Bronchial epithelial cell (primary cell): ENCODE data around the gene PCLO. TPM values are rescaled to one million over a fixed set of nuclear protein-coding genes. Genes with fewer than 3 reads are reported as not detected.

Experiments used
- DNase-seq: peaks from one replicate; pipeline ENCODE4 v3.0.0-alpha.2; 2010; ENCODE audit warnings: low read depth
- FAIRE-seq: peaks from 2 replicates; lab custom pipeline; 2011; peaks lifted over from hg19 to GRCh38; lab: Jason Lieb, UNC
- H3K27me3 ChIP-seq: 2 replicates; pipeline ENCODE4 v1.5.1; 2011; ENCODE audit warnings: low read length; ENCODE audit not compliant: control insufficient read depth, insufficient read depth
- H3K36me3 ChIP-seq: 2 replicates; pipeline ENCODE4 v1.5.1; 2011; ENCODE audit warnings: low read length; ENCODE audit not compliant: control insufficient read depth, insufficient read depth
- H3K4me3 ChIP-seq: 2 replicates; pipeline ENCODE4 v1.5.1; 2011; ENCODE audit warnings: mild to moderate bottlenecking, low read depth, low read length, control low read depth
- CTCF ChIP-seq: IDR thresholded peaks from 2 replicates; pipeline ENCODE4 v1.5.1; 2011; ENCODE audit warnings: mild to moderate bottlenecking, moderate library complexity, low read length, control low read depth, inconsistent platforms; ENCODE audit not compliant: insufficient read depth, severe bottlenecking
- total RNA-seq: library from RNA; depleted of rRNA; stranded (reverse); fragments of >200 nt; gene quantifications from 2 replicates; pipeline ENCODE4 v1.2.1, GENCODE V29; 2014

The PCLO gene
- total RNA-seq, 1 donor from 2014 or later, result 0.79 TPM

DNA sequence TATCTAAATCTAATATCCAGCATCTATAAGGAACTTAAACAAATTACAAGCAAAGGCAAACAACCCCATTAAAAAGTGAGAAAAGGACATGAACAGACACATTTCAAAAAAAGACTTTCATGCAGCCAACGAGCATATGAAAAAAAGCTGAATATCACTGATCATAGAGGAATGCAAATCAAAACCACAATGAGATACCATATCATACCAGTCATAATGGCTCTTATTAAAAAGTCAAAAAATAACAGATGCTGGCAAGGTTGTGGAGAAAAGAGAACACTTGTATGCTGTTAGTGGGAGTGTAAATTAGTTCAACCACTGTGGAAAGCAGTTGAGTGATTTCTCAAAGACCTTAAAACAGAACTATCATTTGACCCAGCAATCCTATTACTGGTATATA is 384.7 kb downstream of the PCLO start:
- Histone ChIP-seq H3K36me3 (no peaks in the 10 kb centered on the region), H3K27me3 (no peaks in the 10 kb centered on the region), H3K4me3 (no peak overlapping the region)
- peak; percentile 29 for DNase-seq
- no peak for FAIRE-seq
- no peak for TF ChIP-seq CTCF

DNA sequence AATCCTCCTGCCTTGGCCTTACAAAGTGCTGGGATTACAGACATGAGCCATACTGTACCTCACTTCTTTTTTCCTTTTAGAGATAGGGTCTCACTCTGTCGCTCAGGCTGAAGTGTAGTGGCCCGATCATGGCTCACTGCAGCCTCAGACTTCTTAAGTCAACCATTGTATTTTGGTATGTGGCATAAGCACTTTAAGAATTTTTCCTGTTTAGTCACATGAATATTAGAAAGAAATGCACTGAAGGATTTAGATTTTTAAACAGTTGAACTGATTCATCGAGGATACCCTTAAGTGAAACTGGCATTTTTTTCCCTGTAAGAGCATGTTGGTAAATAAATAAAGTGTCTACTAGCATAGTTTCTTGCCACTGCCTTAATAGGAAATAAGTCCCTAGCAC is 399.8 kb downstream of the PCLO start:
- H3K36me3 ChIP-seq, result no peaks in the 10 kb centered on the region
- FAIRE-seq, result no peak
- TF ChIP-seq CTCF, result no peak

DNA sequence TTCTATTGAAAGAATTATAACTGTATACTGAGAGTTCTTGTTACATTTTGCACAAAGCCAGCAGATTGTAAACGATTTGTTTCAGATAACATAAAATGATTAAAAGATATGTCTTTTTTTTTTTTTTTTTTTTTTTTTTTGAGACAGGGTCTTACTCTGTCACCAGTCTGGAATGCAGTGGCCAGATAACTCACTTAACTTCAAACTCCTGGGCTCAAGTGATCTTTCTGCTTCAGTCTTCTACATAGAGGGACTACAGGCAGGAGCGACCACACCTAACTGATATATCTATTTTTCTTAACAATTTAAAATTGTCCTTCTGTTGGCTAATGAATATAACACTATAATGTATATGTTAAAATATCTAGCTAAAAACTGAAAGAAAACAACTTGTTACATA is 401.9 kb downstream of the PCLO start:
- FAIRE-seq (no peak), DNase-seq (no peak)
- no peak overlapping the region for H3K4me3 ChIP-seq
- no peaks in the 10 kb centered on the region for H3K27me3 ChIP-seq
- no peaks in the 10 kb centered on the region for H3K36me3 ChIP-seq
- TF ChIP-seq CTCF, result no peak

More for the DNA sequence above, 399.8 kb downstream of the PCLO start:
- DNase-seq, result no peak
- no peak overlapping the region for H3K4me3 ChIP-seq
- no peaks in the 10 kb centered on the region for H3K27me3 ChIP-seq

DNA sequence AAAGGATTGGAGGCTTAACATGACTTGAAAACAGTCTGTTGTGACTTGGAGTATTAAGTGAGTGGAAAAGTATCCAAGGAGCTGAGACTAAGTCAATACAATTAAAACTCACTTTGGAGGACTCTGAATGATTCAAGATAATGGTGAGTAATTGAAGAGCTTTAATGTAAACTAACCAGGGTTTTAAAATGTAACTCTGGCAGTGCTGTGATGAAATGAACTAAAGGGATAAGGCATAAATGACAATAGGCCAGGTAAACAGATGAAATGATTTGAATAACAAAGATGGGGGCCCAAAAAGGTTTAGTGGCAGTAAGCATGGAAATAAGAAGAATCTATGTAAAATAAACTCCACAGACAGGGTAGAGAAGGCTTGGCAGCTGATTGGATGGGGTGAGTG is 402.6 kb downstream of the PCLO start:
- no peak for TF ChIP-seq CTCF
- FAIRE-seq, result no peak
- H3K36me3 ChIP-seq, result no peaks in the 10 kb centered on the region
- DNase-seq, result no peak
- no peaks in the 10 kb centered on the region for H3K27me3 ChIP-seq
- H3K4me3 ChIP-seq, result no peak overlapping the region

- H3K36me3 ChIP-seq, result no peaks in the 10 kb centered on the region
- peak; percentile 52 for DNase-seq
- no peak overlapping the region for H3K4me3 ChIP-seq
- no peak for FAIRE-seq
- H3K27me3 ChIP-seq, result no peaks in the 10 kb centered on the region
- TF ChIP-seq CTCF, result no peak
These were observed 406.8 kb downstream of the PCLO start for GRCh38 chr7:82755705-82756551.

GRCh38 chr7:82750007-82750406 is 412.7 kb downstream of the PCLO start:
- FAIRE-seq (no peak), DNase-seq (no peak)
- no peaks in the 10 kb centered on the region for H3K27me3 ChIP-seq
- no peak overlapping the region for H3K4me3 ChIP-seq
- TF ChIP-seq CTCF, result no peak
- H3K36me3 ChIP-seq, result no peaks in the 10 kb centered on the region
